Lung (tissue), 12 donors: Measurements from ENCODE around the gene COL25A1. TPM values are rescaled to one million over a fixed set of nuclear protein-coding genes. Genes with fewer than 3 reads are reported as not detected.

Source experiments
- ATAC-seq: fragments of 200-7000 bp; cut with Tn5 transposase; one replicate; pipeline ENCODE4 v1.9.1; 2020; ENCODE audit warnings: moderate number of reproducible peaks; ENCODE audit not compliant: insufficient read depth, low FRiP score
- DNase-seq, 3 donors: peaks; one replicate each; pipeline ENCODE4 v3.0.0-alpha.2; 2013 to 2017
- H3K27ac ChIP-seq, 2 donors: one replicate each; pipeline ENCODE4 v1.5.1; 2013; ENCODE audit warnings: mild to moderate bottlenecking in 2 of 2, moderate library complexity in 2 of 2, control low read depth in 1 of 2, inconsistent platforms in 1 of 2, low read depth in 1 of 2, low read length in 1 of 2
- H3K27me3 ChIP-seq, 3 donors: one replicate each; pipeline ENCODE4 v1.5.1; 2013; ENCODE audit warnings: low read length in 2 of 3; ENCODE audit not compliant: control insufficient read depth in 3 of 3, insufficient read depth in 3 of 3
- H3K36me3 ChIP-seq, 4 donors: one replicate each; pipeline ENCODE4 v1.5.1; 2013; ENCODE audit warnings: low read length in 4 of 4, mild to moderate bottlenecking in 1 of 4, moderate library complexity in 1 of 4; ENCODE audit not compliant: control insufficient read depth in 4 of 4, insufficient read depth in 4 of 4
- H3K4me1 ChIP-seq, 5 donors: one replicate each; pipeline ENCODE4 v1.5.1; 2013; ENCODE audit warnings: low read length in 5 of 5, mild to moderate bottlenecking in 2 of 5, moderate library complexity in 1 of 5; ENCODE audit not compliant: control insufficient read depth in 5 of 5, insufficient read depth in 5 of 5
- H3K4me3 ChIP-seq: one replicate; pipeline ENCODE4 v1.5.1; 2013; ENCODE audit warnings: mild to moderate bottlenecking, control low read depth, moderate library complexity
- H3K9ac ChIP-seq, 2 donors: one replicate each; pipeline ENCODE4 v1.5.1; 2013; ENCODE audit warnings: low read length in 2 of 2, control low read depth in 1 of 2; ENCODE audit not compliant: insufficient read depth in 1 of 2
- H3K9me3 ChIP-seq, 4 donors: one replicate each; pipeline ENCODE4 v1.5.1; 2013; ENCODE audit warnings: low read length in 3 of 4, mild to moderate bottlenecking in 1 of 4, moderate library complexity in 1 of 4; ENCODE audit not compliant: control insufficient read depth in 4 of 4, insufficient read depth in 3 of 4
- WGBS, 2 donors: extraction: QIAGEN DNeasy Blood & Tissue Kit; methylation state at CpG; one replicate each; pipeline ENCODE4 v1.1.7; 2013; 5-methylcytosine and 5-hydroxymethylcytosine counted together
- polyA plus RNA-seq, 2 donors: library from polyadenylated mRNA; stranded (reverse); fragments of 200-250 nt; gene quantifications; one replicate each; pipeline ENCODE4 v1.2.1, GENCODE V29; 2013
- total RNA-seq, 2 donors: library from RNA; depleted of rRNA in 1 of 2; stranded (reverse); fragments of >200 nt in 1 of 2; gene quantifications; one replicate each; pipeline ENCODE4 v1.2.1, GENCODE V29; 2014 to 2021
- TF ChIP-seq, protein P1 (sequence below): IDR thresholded peaks from 2 replicates; pipeline ENCODE4 v1.5.1; 2012; ENCODE audit warnings: mild to moderate bottlenecking; ENCODE audit errors: control extremely low read depth, extremely low read depth
- donor health status: control.
- donor health status: control.
- donor health status: Bipolar disorder and iron deficiency.
- donor health status: healthy.
- donor health status: DM: yes; HTN: yes; CAD: no.

Gene COL25A1
- total and polyA plus RNA-seq, 4 donors, result 0.06 to 3.5 (median 1.8) TPM

DNA sequence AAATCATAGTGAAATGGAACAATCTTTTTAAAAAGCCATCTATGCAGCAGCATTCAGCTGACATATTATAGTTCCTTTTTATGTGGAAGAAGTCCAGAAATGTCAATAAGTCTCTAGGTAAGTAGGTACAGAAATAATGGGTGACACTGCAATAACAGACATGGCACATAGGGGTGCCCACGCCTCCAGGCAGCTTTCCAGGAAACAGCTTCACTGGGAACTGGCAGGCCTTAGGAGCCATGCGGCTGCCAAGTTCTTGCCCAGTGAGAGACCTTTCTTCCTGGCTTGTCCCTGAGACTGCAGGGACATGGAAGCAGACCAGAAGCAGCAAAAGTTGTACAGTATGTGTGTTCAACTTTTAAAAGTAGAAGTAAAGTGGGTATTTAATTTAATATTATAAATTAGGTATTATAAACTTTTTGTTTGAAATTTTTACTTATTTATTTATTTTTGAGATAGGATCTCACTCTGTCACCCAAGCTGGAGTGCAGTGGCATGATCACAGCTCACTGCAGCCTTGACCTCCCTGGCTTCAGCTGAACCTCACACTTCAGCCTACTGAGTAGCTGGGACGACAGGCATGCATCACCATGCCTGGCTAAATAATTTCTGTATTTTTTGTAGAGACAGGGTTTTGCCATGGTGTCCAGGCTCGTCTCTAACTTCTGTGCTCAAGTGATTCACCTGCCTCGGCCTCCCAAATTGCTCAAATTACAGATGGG is 527.5 kb downstream of the COL25A1 start:
- TF ChIP-seq, protein P1, sequence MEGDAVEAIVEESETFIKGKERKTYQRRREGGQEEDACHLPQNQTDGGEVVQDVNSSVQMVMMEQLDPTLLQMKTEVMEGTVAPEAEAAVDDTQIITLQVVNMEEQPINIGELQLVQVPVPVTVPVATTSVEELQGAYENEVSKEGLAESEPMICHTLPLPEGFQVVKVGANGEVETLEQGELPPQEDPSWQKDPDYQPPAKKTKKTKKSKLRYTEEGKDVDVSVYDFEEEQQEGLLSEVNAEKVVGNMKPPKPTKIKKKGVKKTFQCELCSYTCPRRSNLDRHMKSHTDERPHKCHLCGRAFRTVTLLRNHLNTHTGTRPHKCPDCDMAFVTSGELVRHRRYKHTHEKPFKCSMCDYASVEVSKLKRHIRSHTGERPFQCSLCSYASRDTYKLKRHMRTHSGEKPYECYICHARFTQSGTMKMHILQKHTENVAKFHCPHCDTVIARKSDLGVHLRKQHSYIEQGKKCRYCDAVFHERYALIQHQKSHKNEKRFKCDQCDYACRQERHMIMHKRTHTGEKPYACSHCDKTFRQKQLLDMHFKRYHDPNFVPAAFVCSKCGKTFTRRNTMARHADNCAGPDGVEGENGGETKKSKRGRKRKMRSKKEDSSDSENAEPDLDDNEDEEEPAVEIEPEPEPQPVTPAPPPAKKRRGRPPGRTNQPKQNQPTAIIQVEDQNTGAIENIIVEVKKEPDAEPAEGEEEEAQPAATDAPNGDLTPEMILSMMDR, result no peak
- 60 to 73% methylated on average over 5 of the region's 5 CpGs for WGBS, 2 donors
- no peaks in the 10 kb centered on the region for H3K9me3 ChIP-seq
- no peak overlapping the region for H3K4me3 ChIP-seq
- no peak for DNase-seq
- no peaks in the 10 kb centered on the region for H3K36me3 ChIP-seq
- ATAC-seq, result no peak
- no peaks in the 10 kb centered on the region for H3K27me3 ChIP-seq
- no peak overlapping the region for H3K27ac ChIP-seq
- H3K4me1 ChIP-seq, result no peaks in the 10 kb centered on the region
- no peak overlapping the region for H3K9ac ChIP-seq

GRCh38 chr4:108772402-108772801 is 530.1 kb downstream of the COL25A1 start:
- Histone ChIP-seq H3K36me3 (no peaks in the 10 kb centered on the region), H3K27me3 (no peaks in the 10 kb centered on the region), H3K4me1 (no peaks in the 10 kb centered on the region), H3K27ac (no peak overlapping the region), H3K9ac (no peak overlapping the region), H3K9me3 (no peaks in the 10 kb centered on the region), H3K4me3 (no peak overlapping the region)
- WGBS, 2 donors, result 83 to 93% methylated on average over 7 of the region's 7 CpGs
- TF ChIP-seq, protein P1, result no peak
- no peak for DNase-seq
- no peak for ATAC-seq

DNA sequence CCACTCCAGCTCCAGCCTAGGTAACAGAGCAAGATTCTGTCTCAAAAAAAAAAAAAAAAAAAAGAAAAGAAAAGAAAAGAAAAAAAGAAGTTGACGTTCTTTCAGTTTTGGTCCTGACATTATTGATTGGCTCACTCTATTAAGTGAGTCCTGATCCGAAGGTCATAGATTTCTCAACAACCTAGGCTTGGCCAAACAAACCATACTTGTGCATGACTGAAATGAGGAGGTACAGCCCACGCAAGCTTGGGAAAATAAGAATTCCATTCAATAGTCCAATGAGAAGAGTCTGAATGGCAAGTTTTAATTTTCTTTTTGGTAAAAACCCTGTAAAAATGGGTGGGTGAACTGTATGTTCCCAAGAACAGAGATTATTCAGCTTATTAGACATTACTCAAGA is 536.4 kb downstream of the COL25A1 start:
- Histone ChIP-seq H3K36me3 (no peaks in the 10 kb centered on the region), H3K27ac (no peak overlapping the region), H3K4me1 (peaks cover 0 to 14% (median 5%) of the 10 kb centered on the region in 5 donors), H3K9ac (no peak overlapping the region), H3K9me3 (peaks cover 0 to 2% (median 0%) of the 10 kb centered on the region in 4 donors), H3K4me3 (no peak overlapping the region), H3K27me3 (peaks cover 0 to 16% (median 15%) of the 10 kb centered on the region in 3 donors)
- DNase-seq, result no peak
- TF ChIP-seq, protein P1, result no peak
- ATAC-seq, result no peak
- 90 to 91% methylated on average over 3 of the region's 3 CpGs for WGBS, 2 donors
